Fibroblast of lung (primary cell): ENCODE data around the gene BTC. TPM values are rescaled to one million over a fixed set of nuclear protein-coding genes. Genes with fewer than 3 reads are reported as not detected.

Experiments
- DNase-seq, 2 donors: peaks; one replicate each; pipeline versions ENCODE4 v3.0.0 to v3.0.0-alpha.2; 2010; ENCODE audit warnings: low read depth in 2 of 2
- H2AFZ ChIP-seq: 2 replicates; pipeline ENCODE4 v1.5.1; 2012; ENCODE audit warnings: low read length, control low read depth, inconsistent platforms
- H3K27ac ChIP-seq: 2 replicates; pipeline ENCODE4 v1.5.1; 2011; ENCODE audit warnings: low read length, control low read depth; ENCODE audit not compliant: insufficient read depth
- H3K27me3 ChIP-seq: 2 replicates; pipeline ENCODE4 v1.5.1; 2011; ENCODE audit warnings: mild to moderate bottlenecking, low read length; ENCODE audit not compliant: control insufficient read depth, insufficient read depth
- H3K36me3 ChIP-seq: 2 replicates; pipeline ENCODE4 v1.5.1; 2011; ENCODE audit warnings: low read length; ENCODE audit not compliant: control insufficient read depth, insufficient read depth
- H3K4me1 ChIP-seq: 2 replicates; pipeline ENCODE4 v1.5.1; 2011; ENCODE audit warnings: low read length; ENCODE audit not compliant: control insufficient read depth, insufficient read depth; ENCODE audit errors: extremely low read depth
- H3K4me2 ChIP-seq: 2 replicates; pipeline ENCODE4 v1.5.1; 2011; ENCODE audit warnings: low read length, control low read depth; ENCODE audit not compliant: insufficient read depth; ENCODE audit errors: extremely low read depth
- H3K4me3 ChIP-seq, 4 experiments: fragments of 200-600 bp in 1 of 4; sonication (generic) in 1 of 4; replicated peaks in 1 of 4; 2 replicates each; pipeline ENCODE4 v1.5.1; 2011 to 2016; ENCODE audit warnings: low read length in 4 of 4, low read depth in 3 of 4, mild to moderate bottlenecking in 3 of 4, control low read depth in 2 of 4, inconsistent platforms in 1 of 4, mixed read lengths in 1 of 4; ENCODE audit not compliant: insufficient read depth in 1 of 4; ENCODE audit errors: control extremely low read depth in 1 of 4
- H3K79me2 ChIP-seq: 2 replicates; pipeline ENCODE4 v1.5.1; 2012; ENCODE audit warnings: mild to moderate bottlenecking, low read length, inconsistent platforms; ENCODE audit not compliant: control insufficient read depth, insufficient read depth
- H3K9ac ChIP-seq: 2 replicates; pipeline ENCODE4 v1.5.1; 2011; ENCODE audit warnings: mild to moderate bottlenecking, low read length, control low read depth; ENCODE audit not compliant: insufficient read depth
- H3K9me3 ChIP-seq: 2 replicates; pipeline ENCODE4 v1.5.1; 2012; ENCODE audit warnings: low read depth, low read length; ENCODE audit not compliant: control insufficient read depth, insufficient read depth
- H4K20me1 ChIP-seq: 2 replicates; pipeline ENCODE4 v1.5.1; 2011; ENCODE audit warnings: low read length; ENCODE audit not compliant: control insufficient read depth, insufficient read depth; ENCODE audit errors: extremely low read depth
- EZH2 ChIP-seq: IDR thresholded peaks from 2 replicates; pipeline ENCODE4 v1.5.1; 2012; ENCODE audit warnings: low read length, control low read depth, mild to moderate bottlenecking; ENCODE audit errors: missing control alignments
- polyA plus RNA-seq, 2 donors: library from polyadenylated mRNA; depleted of rRNA in 1 of 2; stranded (reverse) in 1 of 2; unstranded in 1 of 2; fragments of >200 nt; gene quantifications; 2 replicates each; pipeline ENCODE4 v1.2.1, GENCODE V29; 2011 to 2012; ENCODE audit warnings: missing spikeins in 1 of 2
- total RNA-seq: library from RNA; depleted of rRNA; stranded (reverse); fragments of >200 nt; gene quantifications from 2 replicates; pipeline ENCODE4 v1.2.1, GENCODE V29; 2014
- TF ChIP-seq, protein P1 (sequence below), 2 donors: IDR thresholded peaks in 1 of 2; conservative IDR thresholded peaks in 1 of 2; 1 replicate in 1 of 2; 2 replicates in 1 of 2; pipeline ENCODE4 v1.5.1; 2011 to 2012; ENCODE audit warnings: low read length in 2 of 2, control low read depth in 1 of 2, inconsistent platforms in 1 of 2, low read depth in 1 of 2, mild to moderate bottlenecking in 1 of 2

Gene BTC
- total and polyA plus RNA-seq, 2 donors (not counting 1 experiment from before 2014, with no cell fraction given): 0.41 to 7.8 TPM

DNA sequence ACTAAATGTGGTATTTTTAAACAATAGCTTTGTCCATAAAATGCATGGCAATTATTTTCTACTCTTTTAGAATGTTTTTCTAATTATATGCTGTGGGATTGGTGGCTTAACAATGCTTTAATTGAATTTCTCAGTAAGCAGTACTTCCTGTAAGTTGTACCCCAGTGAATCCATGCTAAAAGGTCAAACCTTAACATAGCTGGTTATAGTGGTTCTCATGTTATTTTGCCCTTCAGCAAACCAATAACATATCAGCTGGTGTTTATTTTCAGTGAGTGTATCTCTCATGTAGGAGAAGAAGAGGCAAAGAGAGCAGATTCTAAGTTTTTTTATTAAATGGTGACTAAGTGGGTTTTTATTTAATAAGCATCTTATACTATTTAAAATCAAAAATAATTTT is 41.5 kb downstream of the BTC start:
- Histone ChIP-seq H3K4me2 (no peak overlapping the region), H3K27ac (no peak overlapping the region), H3K79me2 (no peaks in the 10 kb centered on the region), H3K27me3 (no peaks in the 10 kb centered on the region), H3K4me3 (no peak overlapping the region), H3K36me3 (no peaks in the 10 kb centered on the region), H2AFZ (no peak overlapping the region), H3K4me1 (no peaks in the 10 kb centered on the region), H3K9ac (no peak overlapping the region), H4K20me1 (no peaks in the 10 kb centered on the region), H3K9me3 (no peaks in the 10 kb centered on the region)
- TF ChIP-seq, protein P1, sequence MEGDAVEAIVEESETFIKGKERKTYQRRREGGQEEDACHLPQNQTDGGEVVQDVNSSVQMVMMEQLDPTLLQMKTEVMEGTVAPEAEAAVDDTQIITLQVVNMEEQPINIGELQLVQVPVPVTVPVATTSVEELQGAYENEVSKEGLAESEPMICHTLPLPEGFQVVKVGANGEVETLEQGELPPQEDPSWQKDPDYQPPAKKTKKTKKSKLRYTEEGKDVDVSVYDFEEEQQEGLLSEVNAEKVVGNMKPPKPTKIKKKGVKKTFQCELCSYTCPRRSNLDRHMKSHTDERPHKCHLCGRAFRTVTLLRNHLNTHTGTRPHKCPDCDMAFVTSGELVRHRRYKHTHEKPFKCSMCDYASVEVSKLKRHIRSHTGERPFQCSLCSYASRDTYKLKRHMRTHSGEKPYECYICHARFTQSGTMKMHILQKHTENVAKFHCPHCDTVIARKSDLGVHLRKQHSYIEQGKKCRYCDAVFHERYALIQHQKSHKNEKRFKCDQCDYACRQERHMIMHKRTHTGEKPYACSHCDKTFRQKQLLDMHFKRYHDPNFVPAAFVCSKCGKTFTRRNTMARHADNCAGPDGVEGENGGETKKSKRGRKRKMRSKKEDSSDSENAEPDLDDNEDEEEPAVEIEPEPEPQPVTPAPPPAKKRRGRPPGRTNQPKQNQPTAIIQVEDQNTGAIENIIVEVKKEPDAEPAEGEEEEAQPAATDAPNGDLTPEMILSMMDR (conservative IDR thresholded peaks at IDR 0.05 in 1 of 2, IDR thresholded peaks at IDR 0.05 in 1 of 2; ENCODE audit: low read depth in 1 of 2, low read length in 2 of 2): no peak
- no peak for TF ChIP-seq EZH2
- DNase-seq: no peak

DNA sequence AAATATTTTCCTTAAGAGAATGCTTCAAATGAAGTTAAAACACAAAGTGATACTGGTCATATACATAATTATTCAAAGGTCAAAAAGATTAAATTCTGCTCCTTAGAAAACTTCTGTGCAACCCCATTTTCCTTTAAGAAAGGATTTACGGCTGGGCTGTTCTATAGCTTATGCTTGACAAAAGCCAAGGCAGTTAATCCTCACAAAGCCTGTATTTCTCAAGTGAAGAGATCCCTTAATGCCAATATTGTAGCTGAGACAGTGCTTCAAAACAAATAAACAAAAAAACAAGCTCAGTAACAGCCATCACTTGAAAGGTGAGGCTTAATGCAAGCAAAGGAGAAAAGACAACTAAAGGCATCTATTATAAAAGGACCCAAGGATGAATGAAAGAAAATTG is 42.5 kb downstream of the BTC start:
- no peak overlapping the region for H2AFZ ChIP-seq
- H3K4me2 ChIP-seq: no peak overlapping the region
- no peak overlapping the region for H3K4me3 ChIP-seq
- H4K20me1 ChIP-seq: no peaks in the 10 kb centered on the region
- no peaks in the 10 kb centered on the region for H3K79me2 ChIP-seq
- no peaks in the 10 kb centered on the region for H3K9me3 ChIP-seq
- H3K9ac ChIP-seq: no peak overlapping the region
- no peak overlapping the region for H3K27ac ChIP-seq
- TF ChIP-seq, protein P1 (conservative IDR thresholded peaks at IDR 0.05 in 1 of 2, IDR thresholded peaks at IDR 0.05 in 1 of 2; ENCODE audit: low read depth in 1 of 2, low read length in 2 of 2): no peak
- TF ChIP-seq EZH2: no peak
- H3K4me1 ChIP-seq: no peaks in the 10 kb centered on the region
- no peaks in the 10 kb centered on the region for H3K36me3 ChIP-seq
- no peak for DNase-seq
- no peaks in the 10 kb centered on the region for H3K27me3 ChIP-seq

DNA sequence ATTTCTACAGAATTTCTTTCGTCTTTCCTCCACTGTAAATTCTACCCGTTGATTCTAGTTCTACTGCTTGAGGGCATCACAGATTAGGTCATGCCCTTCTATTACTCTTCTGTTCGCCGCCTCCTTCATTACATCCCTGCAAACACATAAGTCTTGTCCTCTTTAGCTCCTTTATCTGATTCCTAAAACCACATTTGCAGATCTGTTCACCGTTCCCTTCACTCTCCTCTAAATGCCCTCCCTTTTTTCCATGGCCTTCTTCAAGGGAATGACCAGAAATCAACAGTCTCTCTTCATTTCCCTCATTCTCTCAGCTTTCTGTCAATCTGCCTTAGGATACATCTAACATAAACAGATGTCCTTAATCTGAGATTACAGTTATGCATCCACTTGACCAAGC is 43.1 kb downstream of the BTC start:
- no peak overlapping the region for H2AFZ ChIP-seq
- H3K27me3 ChIP-seq: no peaks in the 10 kb centered on the region
- no peak overlapping the region for H3K27ac ChIP-seq
- no peaks in the 10 kb centered on the region for H4K20me1 ChIP-seq
- H3K79me2 ChIP-seq: no peaks in the 10 kb centered on the region
- no peak overlapping the region for H3K4me3 ChIP-seq
- H3K36me3 ChIP-seq: no peaks in the 10 kb centered on the region
- H3K4me1 ChIP-seq: no peaks in the 10 kb centered on the region
- no peak overlapping the region for H3K4me2 ChIP-seq
- H3K9me3 ChIP-seq: no peaks in the 10 kb centered on the region
- TF ChIP-seq, protein P1 (conservative IDR thresholded peaks at IDR 0.05 in 1 of 2, IDR thresholded peaks at IDR 0.05 in 1 of 2; ENCODE audit: low read depth in 1 of 2, low read length in 2 of 2): no peak
- no peak for TF ChIP-seq EZH2
- no peak overlapping the region for H3K9ac ChIP-seq
- no peak for DNase-seq
